K562 (cell line): ENCODE measurements around the gene FAM131C. TPM values are rescaled to one million over a fixed set of nuclear protein-coding genes. Genes with fewer than 3 reads are reported as not detected.
"Not testable (repeated sequence)": the region's sequence is repeated elsewhere in the genome, so short reads cannot be mapped to it uniquely, and the experiment has no call there.

Source experiments
- ATAC-seq: fragments of 200-7000 bp; cut with Tn5 transposase; 3 replicates; pipeline ENCODE4 v1.9.1; 2020; ENCODE audit warnings: moderate library complexity
- BruUV-seq: library from RNA; stranded (reverse); fragments of 400-500 nt; replicated peaks from 2 replicates; lab custom pipeline; 2021; lab: Mats Ljungman, UMichigan
- CTCF ChIA-PET: fragments of 300-600 bp; formaldehyde crosslinking; extraction: SDS; loops from one replicate; lab custom pipeline; 2021; ENCODE audit warnings: low intra/inter-chr PET ratio; lab: Yijun Ruan, JAX
- POLR2A ChIA-PET: fragments of 300-600, 350-650 bp; sonication (Branson Sonifier 250); formaldehyde crosslinking; extraction: SDS; loops from one replicate; lab custom pipeline; 2021; ENCODE audit warnings: antibody characterized with exemption, inconsistent platforms; lab: Yijun Ruan, JAX
- DNase-seq, 4 experiments: peaks; one replicate each; pipeline versions ENCODE4 v3.0.0 to v3.0.0-alpha.2; 2011 to 2018; ENCODE audit warnings: low spot score in 3 of 4, mixed read lengths in 3 of 4; ENCODE audit errors: extremely low read depth in 1 of 4
- FAIRE-seq: peaks from 2 replicates; lab custom pipeline; 2011; peaks lifted over from hg19 to GRCh38; lab: Jason Lieb, UNC
- H2AFZ ChIP-seq: 2 replicates; pipeline ENCODE4 v1.6.0; 2011; ENCODE audit warnings: low read depth, low read length, control low read depth, inconsistent platforms
- H3K27ac ChIP-seq: fragments of 200-600 bp; 3 replicates; pipeline ENCODE4 v1.8.0; 2011; ENCODE audit warnings: low read depth, mild to moderate bottlenecking, control low read depth, inconsistent platforms, low read length, moderate library complexity, mixed read lengths; ENCODE audit errors: extremely low read depth
- H3K27me3 ChIP-seq, 2 experiments: fragments of 300-600 bp in 1 of 2; 2 replicates in 1 of 2; 3 replicates in 1 of 2; pipeline versions ENCODE4 v1.6.0 to v1.8.0; 2011; ENCODE audit warnings: inconsistent platforms in 2 of 2, low read length in 2 of 2, mild to moderate bottlenecking in 1 of 2, mixed read lengths in 1 of 2, moderate library complexity in 1 of 2; ENCODE audit not compliant: control insufficient read depth in 2 of 2, insufficient read depth in 2 of 2
- H3K36me3 ChIP-seq: fragments of 300-600 bp; 3 replicates; pipeline ENCODE4 v1.8.0; 2011; ENCODE audit warnings: mild to moderate bottlenecking, low read length, inconsistent platforms; ENCODE audit not compliant: control insufficient read depth, insufficient read depth
- H3K4me1 ChIP-seq, 2 experiments: fragments of 200-600 bp in 1 of 2; replicated peaks in 1 of 2; 2 replicates in 1 of 2; 3 replicates in 1 of 2; pipeline versions ENCODE4 v1.5.1 to v1.8.0; 2011; ENCODE audit warnings: inconsistent platforms in 2 of 2, low read length in 2 of 2, mild to moderate bottlenecking in 1 of 2, mixed read lengths in 1 of 2, moderate library complexity in 1 of 2; ENCODE audit not compliant: control insufficient read depth in 2 of 2, insufficient read depth in 2 of 2
- H3K4me2 ChIP-seq: 2 replicates; pipeline ENCODE4 v1.6.1; 2011; ENCODE audit warnings: low read length, control low read depth, inconsistent platforms, mixed read lengths; ENCODE audit not compliant: insufficient read depth
- H3K4me3 ChIP-seq: fragments of 200-600 bp; sonication (generic), shearing (Covaris generic); 2 replicates; pipeline ENCODE4 v1.5.1; 2016; ENCODE audit warnings: control low read depth, inconsistent platforms
- H3K79me2 ChIP-seq: fragments of 200-600 bp; 3 replicates; pipeline ENCODE4 v1.8.0; 2011; ENCODE audit warnings: low read length, inconsistent platforms; ENCODE audit not compliant: control insufficient read depth, insufficient read depth
- H3K9ac ChIP-seq, 2 experiments: 2 replicates each; pipeline versions ENCODE4 v1.6.0 to v1.6.1; 2011; ENCODE audit warnings: low read depth in 2 of 2, low read length in 2 of 2, control low read depth in 1 of 2, inconsistent platforms in 1 of 2, mild to moderate bottlenecking in 1 of 2, mixed read lengths in 1 of 2; ENCODE audit not compliant: insufficient read depth in 1 of 2
- H3K9me1 ChIP-seq: one replicate; pipeline ENCODE4 v1.6.0; 2011; ENCODE audit warnings: inconsistent platforms, mild to moderate bottlenecking, low read length, moderate library complexity; ENCODE audit not compliant: control insufficient read depth, insufficient read depth
- H3K9me3 ChIP-seq: replicated peaks from 2 replicates; pipeline ENCODE4 v1.5.1; 2011; ENCODE audit warnings: low read depth, low read length, inconsistent platforms; ENCODE audit not compliant: control insufficient read depth, insufficient read depth
- H4K20me1 ChIP-seq: replicated peaks from 2 replicates; pipeline ENCODE4 v1.6.1; 2011; ENCODE audit warnings: low read length, inconsistent platforms, mixed read lengths; ENCODE audit not compliant: control insufficient read depth, insufficient read depth
- POLR2G ChIP-seq: fragments of 200-400 bp; formaldehyde crosslinking; IDR thresholded peaks from 2 replicates; pipeline ENCODE4 v1.6.1; 2017; ENCODE audit warnings: low read depth, mild to moderate bottlenecking, antibody characterized with exemption, low read length, moderate library complexity
- ZNF280A ChIP-seq: fragments of 450-650 bp; IDR thresholded peaks from 2 replicates; pipeline ENCODE4 v1.6.1; 2018; ENCODE audit warnings: mild to moderate bottlenecking, low read depth; ENCODE audit not compliant: partially characterized antibody
- whole genome bisulfite sequencing: fragments of 100-300 bp; shearing (Covaris generic); methylation state at CpG from one replicate; pipeline ENCODE4 v1.1.6; 2016; ENCODE audit warnings: low coverage, mixed read lengths; ENCODE audit not compliant: insufficient coverage; ENCODE audit errors: missing lambda C conversion rate; 5-methylcytosine and 5-hydroxymethylcytosine counted together
- in situ Hi-C: fragments of 300-500 bp; cut with MboI; formaldehyde crosslinking; loops from 4 replicates; pipeline ENCODE4 v1.15.0; 2018; ENCODE audit warnings: inconsistent platforms, mixed read lengths
- intact Hi-C: fragments of 100-400 bp; cut with micrococcal nuclease; formaldehyde crosslinking; loops from 2 replicates; pipeline ENCODE4 v1.14.2; 2022
- polyA plus RNA-seq, 8 experiments: library from polyadenylated mRNA; depleted of rRNA in 4 of 8; stranded (reverse) in 5 of 8; unstranded in 3 of 8; fragments of >200 nt; fragmentation: Nextera tagmentation in 2 of 8; fragmentation: Illumina TruSeq in 1 of 8; extraction: Ambion mirVana in 2 of 8; extraction: Trizol in 1 of 8; gene quantifications; 2 replicates each; pipeline versions ENCODE4 v1.2.1 to v1.2.3, GENCODE V29; 2011 to 2014; ENCODE audit warnings: inconsistent platforms in 1 of 8, missing spikeins in 1 of 8
- total RNA-seq, 7 experiments: library from RNA; depleted of rRNA in 6 of 7; stranded (reverse); fragments of >200 nt in 6 of 7; fragmentation: Illumina TruSeq in 2 of 7; extraction: Trizol in 2 of 7; gene quantifications; 2 replicates each; pipeline versions ENCODE4 v1.2.1 to v1.2.3, GENCODE V29; 2011 to 2021; ENCODE audit warnings: low replicate concordance in 1 of 7

Gene FAM131C
- total and polyA plus RNA-seq, 9 of the 15 experiments (the other 6 are each of a cell fraction or from before 2014, with no cell fraction given) = 0.10 to 0.29 (median 0.16) TPM; not detected in 6

DNA sequence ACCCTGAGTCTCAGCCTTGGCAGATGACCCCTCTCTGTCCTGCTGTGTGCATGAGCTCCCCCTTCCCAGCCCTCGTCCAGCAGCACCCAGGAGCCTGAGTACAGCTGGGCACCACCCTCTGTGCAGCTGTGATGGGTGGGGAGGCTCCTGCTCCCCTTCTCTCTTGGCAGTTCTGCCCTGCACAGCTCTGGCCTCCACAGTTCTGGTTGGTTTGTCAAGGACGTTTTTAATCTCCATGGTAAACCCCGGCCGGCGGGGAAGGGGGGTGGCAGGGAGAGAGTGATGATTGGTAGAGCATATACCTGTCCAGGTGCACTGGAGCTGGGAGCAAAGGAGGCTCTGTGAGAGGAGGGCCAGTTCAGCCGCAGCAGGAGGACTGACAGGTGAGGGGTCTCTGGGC, 51.8 kb downstream of the FAM131C start, which contains the start of gene CLCNKA (continued):
- no peak for TF ChIP-seq ZNF280A
- TF ChIP-seq, all 486 proteins: peak for 0

DNA sequence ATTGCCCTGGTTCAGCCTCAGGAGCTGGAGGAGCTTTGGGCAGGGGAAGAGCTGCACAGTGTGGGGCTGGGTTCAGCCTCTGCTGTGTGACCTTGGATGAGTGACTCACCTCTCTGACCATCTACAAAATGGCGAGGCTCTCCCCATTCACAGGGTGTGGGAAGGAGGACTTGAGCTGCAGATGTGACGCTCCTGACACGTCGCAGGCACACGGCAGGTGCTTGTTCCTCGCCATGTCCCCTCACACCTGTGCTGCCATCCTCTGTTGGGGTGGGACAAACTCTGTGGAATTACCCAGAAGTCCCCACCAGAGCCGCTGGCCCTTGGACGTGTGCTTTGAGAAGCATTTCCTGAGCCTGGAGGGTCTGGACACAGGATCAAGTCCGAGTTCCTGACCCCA, 52.6 kb downstream of the FAM131C start:
- H3K27ac ChIP-seq, H3K4me3 ChIP-seq, DNase-seq, intact Hi-C loops, BruUV-seq, POLR2A ChIA-PET, H3K36me3 ChIP-seq, H3K9me3 ChIP-seq, H3K9ac ChIP-seq, H4K20me1 ChIP-seq, in situ Hi-C loops, H3K79me2 ChIP-seq, H3K4me2 ChIP-seq, H3K9me1 ChIP-seq, CTCF ChIA-PET: not testable (repeated sequence)
- ATAC-seq (peak; percentile 11; the same call in 1 of the 3 replicates), FAIRE-seq (peak; percentile 91)
- Histone ChIP-seq H2AFZ (0 out of 2 replicates have a peak overlapping the region, but pooled peaks have one; percentile 28), H3K4me1 (peaks cover 0 to 50% of the 10 kb centered on the region in 2 experiments; a peak in 3 of 5 replicates), H3K27me3 (peaks cover 7 to 37% of the 10 kb centered on the region in 2 experiments; a peak in 3 of 5 replicates)
- WGBS = 11% methylated on average over 8 of the region's 9 CpGs
- 0 out of 2 replicates have a peak, but pooled peaks have one; percentile 11 for TF ChIP-seq POLR2G
